ENCODE results near the gene NME4.

Gene NME4

DNA sequence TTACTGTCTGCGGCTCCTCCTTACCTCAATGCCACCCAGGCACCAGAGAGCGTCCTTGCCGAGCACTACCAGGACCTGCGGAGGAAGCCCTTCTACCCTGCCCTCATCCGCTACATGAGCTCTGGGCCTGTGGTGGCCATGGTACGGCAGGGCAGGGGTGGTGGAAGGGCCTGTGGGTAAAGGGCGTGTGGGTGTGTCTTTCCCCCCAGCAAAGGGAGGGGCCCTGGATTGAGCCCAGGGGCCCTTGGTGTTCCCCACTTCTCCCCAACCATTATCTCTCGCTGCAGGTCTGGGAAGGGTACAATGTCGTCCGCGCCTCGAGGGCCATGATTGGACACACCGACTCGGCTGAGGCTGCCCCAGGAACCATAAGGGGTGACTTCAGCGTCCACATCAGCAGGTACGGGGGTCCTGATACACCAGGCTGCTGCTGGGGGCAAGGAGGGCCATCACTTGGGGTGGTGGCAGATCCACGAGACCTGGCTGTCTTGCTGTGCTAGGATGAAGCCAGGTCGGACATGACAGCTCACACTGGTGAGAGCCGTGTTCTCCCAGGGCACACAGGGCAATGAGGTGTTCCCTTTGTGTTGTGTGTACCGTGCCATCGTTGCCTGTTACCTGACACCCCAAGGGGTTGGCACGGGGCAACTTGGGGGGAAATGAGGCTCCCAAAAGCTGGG lies 2.5 kb downstream of the NME4 start:
- H3K4me2 ChIP-seq (ENCODE audit: insufficient read depth, low read length, poor library complexity, severe bottlenecking), result no peak overlapping the region
- no CpG with 5 or more reads among the region's 22 CpGs for WGBS, 2 donors (ENCODE audit: extremely low coverage in 2 of 2, insufficient read length in 2 of 2, insufficient replicate concordance in 1 of 2)
- peaks cover 7% of the 10 kb centered on the region for H3K79me1 ChIP-seq (ENCODE audit: low read depth, low read length)
- H3K4ac ChIP-seq (ENCODE audit: low read length), result no peak overlapping the region
- no peaks in the 10 kb centered on the region for H3K27me3 ChIP-seq (ENCODE audit: control insufficient read depth in 3 of 3, insufficient read depth in 3 of 3, low read depth in 1 of 3, low read length in 3 of 3)
- H3K18ac ChIP-seq (ENCODE audit: low read length), result no peak overlapping the region
- H4K91ac ChIP-seq (ENCODE audit: low read depth, low read length, poor library complexity), result no peak overlapping the region
- no peak overlapping the region for H3K9ac ChIP-seq (ENCODE audit: low read depth, low read length, poor library complexity)
- DNase-seq (ENCODE audit: low spot score), result no peak
- no peak overlapping the region for H2BK15ac ChIP-seq (ENCODE audit: low read length)
- no peak overlapping the region for H3K14ac ChIP-seq (ENCODE audit: low read length)
- peak overlapping the region in 1 of 2 donors; percentile 0 for H3K4me3 ChIP-seq (ENCODE audit: low read length in 2 of 2)
- H3K4me1 ChIP-seq (ENCODE audit: control insufficient read depth in 2 of 2, insufficient read depth in 1 of 2, low read depth in 1 of 2, low read length in 2 of 2), result peaks cover 9 to 15% of the 10 kb centered on the region in 2 donors
- peaks cover 21 to 30% of the 10 kb centered on the region in 2 donors for H3K36me3 ChIP-seq (replicated peaks in 1 of 2; ENCODE audit: control insufficient read depth in 2 of 2, insufficient read depth in 2 of 2, low read length in 2 of 2)
- no peaks in the 10 kb centered on the region for H3K9me3 ChIP-seq (replicated peaks in 1 of 2; ENCODE audit: control insufficient read depth in 2 of 2, insufficient read depth in 1 of 2, low read depth in 1 of 2, low read length in 2 of 2)
- H2BK120ac ChIP-seq (ENCODE audit: low read depth, low read length), result no peak overlapping the region
- peak overlapping the region; percentile 73 for H3K23ac ChIP-seq (ENCODE audit: low read depth, low read length, poor library complexity)
- peak overlapping the region; percentile 4 for H2BK5ac ChIP-seq (ENCODE audit: low read length)
- H3K27ac ChIP-seq (replicated peaks; ENCODE audit: low read length), result no peak overlapping the region
- peak overlapping the region; percentile 65 for H4K8ac ChIP-seq (ENCODE audit: low read depth, low read length)
- no peak overlapping the region for H2AFZ ChIP-seq (ENCODE audit: low read length)
- no peak overlapping the region for H2BK12ac ChIP-seq (ENCODE audit: low read length)
- H2AK5ac ChIP-seq (ENCODE audit: low read depth, low read length), result peak overlapping the region; percentile 56

DNA sequence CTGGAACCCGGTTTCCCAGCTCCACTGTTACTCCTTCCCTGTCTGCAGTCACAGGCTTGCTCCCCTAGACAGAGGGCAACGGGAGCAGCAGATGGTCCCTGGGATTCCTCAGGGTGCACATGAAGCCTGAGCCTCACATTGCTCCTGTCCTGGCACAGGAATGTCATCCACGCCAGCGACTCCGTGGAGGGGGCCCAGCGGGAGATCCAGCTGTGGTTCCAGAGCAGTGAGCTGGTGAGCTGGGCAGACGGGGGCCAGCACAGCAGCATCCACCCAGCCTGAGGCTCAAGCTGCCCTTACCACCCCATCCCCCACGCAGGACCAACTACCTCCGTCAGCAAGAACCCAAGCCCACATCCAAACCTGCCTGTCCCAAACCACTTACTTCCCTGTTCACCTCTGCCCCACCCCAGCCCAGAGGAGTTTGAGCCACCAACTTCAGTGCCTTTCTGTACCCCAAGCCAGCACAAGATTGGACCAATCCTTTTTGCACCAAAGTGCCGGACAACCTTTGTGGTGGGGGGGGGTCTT lies 3.1 kb downstream of the NME4 start:
- no peaks in the 10 kb centered on the region for H3K9me3 ChIP-seq (replicated peaks in 1 of 2; ENCODE audit: control insufficient read depth in 2 of 2, insufficient read depth in 1 of 2, low read depth in 1 of 2, low read length in 2 of 2)
- no peak overlapping the region for H4K8ac ChIP-seq (ENCODE audit: low read depth, low read length)
- peaks cover 21 to 30% of the 10 kb centered on the region in 2 donors for H3K36me3 ChIP-seq (replicated peaks in 1 of 2; ENCODE audit: control insufficient read depth in 2 of 2, insufficient read depth in 2 of 2, low read length in 2 of 2)
- peak overlapping the region; percentile 4 for H2BK5ac ChIP-seq (ENCODE audit: low read length)
- whole genome bisulfite sequencing, 2 donors (ENCODE audit: extremely low coverage in 2 of 2, insufficient read length in 2 of 2, insufficient replicate concordance in 1 of 2), result no CpG with 5 or more reads among the region's 10 CpGs
- no peak overlapping the region for H2BK15ac ChIP-seq (ENCODE audit: low read length)
- H3K27me3 ChIP-seq (ENCODE audit: control insufficient read depth in 3 of 3, insufficient read depth in 3 of 3, low read depth in 1 of 3, low read length in 3 of 3), result no peaks in the 10 kb centered on the region
- no peak overlapping the region for H3K4ac ChIP-seq (ENCODE audit: low read length)
- no peak overlapping the region for H3K4me2 ChIP-seq (ENCODE audit: insufficient read depth, low read length, poor library complexity, severe bottlenecking)
- H2AFZ ChIP-seq (ENCODE audit: low read length), result no peak overlapping the region
- no peak overlapping the region for H4K91ac ChIP-seq (ENCODE audit: low read depth, low read length, poor library complexity)
- no peak overlapping the region for H3K18ac ChIP-seq (ENCODE audit: low read length)
- H3K23ac ChIP-seq (ENCODE audit: low read depth, low read length, poor library complexity), result no peak overlapping the region
- H3K27ac ChIP-seq (replicated peaks; ENCODE audit: low read length), result no peak overlapping the region
- H2BK120ac ChIP-seq (ENCODE audit: low read depth, low read length), result no peak overlapping the region
- H3K4me3 ChIP-seq (ENCODE audit: low read length in 2 of 2), result peak overlapping the region in 1 of 2 donors; percentile 0
- H3K4me1 ChIP-seq (ENCODE audit: control insufficient read depth in 2 of 2, insufficient read depth in 1 of 2, low read depth in 1 of 2, low read length in 2 of 2), result peaks cover 9 to 15% of the 10 kb centered on the region in 2 donors
- H3K14ac ChIP-seq (ENCODE audit: low read length), result no peak overlapping the region
- H2AK5ac ChIP-seq (ENCODE audit: low read depth, low read length), result no peak overlapping the region
- no peak overlapping the region for H3K9ac ChIP-seq (ENCODE audit: low read depth, low read length, poor library complexity)
- DNase-seq (ENCODE audit: low spot score), result no peak
- H2BK12ac ChIP-seq (ENCODE audit: low read length), result no peak overlapping the region
- peaks cover 7% of the 10 kb centered on the region for H3K79me1 ChIP-seq (ENCODE audit: low read depth, low read length)

DNA sequence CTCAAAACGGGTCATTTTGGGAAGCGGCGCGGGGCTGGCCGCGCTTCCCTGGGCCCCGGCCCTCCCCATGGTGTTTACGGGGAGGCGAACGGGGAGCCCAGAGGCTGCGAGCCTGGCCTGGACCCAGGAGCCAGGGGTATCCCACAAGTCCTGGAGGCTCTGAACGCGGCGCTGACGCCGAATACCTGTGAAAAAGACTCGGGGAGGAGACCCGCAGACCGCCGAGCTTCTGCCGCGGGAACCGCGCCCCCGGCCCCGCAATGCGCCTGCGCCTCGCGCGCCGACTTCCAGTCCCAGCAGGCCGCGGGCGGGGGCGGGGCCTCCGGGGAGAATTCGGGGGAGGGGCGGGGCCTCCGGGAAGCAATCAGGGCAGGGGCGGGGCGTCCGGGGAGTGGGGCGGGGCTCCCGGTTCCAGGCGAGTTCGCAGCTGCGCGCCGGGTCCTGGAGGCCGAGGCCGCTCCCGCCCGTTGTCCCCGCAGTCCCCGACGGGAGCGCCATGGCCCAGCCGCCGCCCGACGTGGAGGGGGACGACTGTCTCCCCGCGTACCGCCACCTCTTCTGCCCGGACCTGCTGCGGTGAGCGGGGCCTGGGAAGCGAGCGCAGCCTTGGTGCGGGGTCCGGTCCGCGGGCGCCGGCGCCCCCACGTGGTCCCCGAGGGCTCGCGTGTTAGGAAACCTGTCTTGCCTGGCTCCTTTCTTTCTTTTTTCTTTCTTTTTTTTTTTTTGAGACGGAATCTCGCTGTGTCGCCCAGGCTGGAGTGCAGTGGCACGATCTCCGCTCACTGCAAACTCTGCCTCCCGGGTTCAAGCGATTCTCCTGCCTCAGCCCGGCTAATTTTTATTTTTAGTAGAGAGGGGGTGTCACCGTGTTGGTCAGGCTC lies 4.7 kb downstream of the NME4 start, which contains the start of gene DECR2:
TSS of gene DECR2 (plus strand) at position 418 of the 881 bp plus-strand sequence. CDS start at position 497, 79 bp downstream.
- peak within 1 kb of the TSS; percentile 75 to 99 for H3K4me3 ChIP-seq (ENCODE audit: low read length in 2 of 2)
- no peak within 1 kb of the TSS for H2BK12ac ChIP-seq (ENCODE audit: low read length)
- H3K79me1 ChIP-seq (ENCODE audit: low read depth, low read length), result peaks cover 7% of the 10 kb centered on the region
- peak within 1 kb of the TSS; percentile 87 for H3K27ac ChIP-seq (replicated peaks; ENCODE audit: low read length)
- no peak within 1 kb of the TSS for H3K4ac ChIP-seq (ENCODE audit: low read length)
- H4K91ac ChIP-seq (ENCODE audit: low read depth, low read length, poor library complexity), result no peak within 1 kb of the TSS
- peak; percentile 93 for DNase-seq (ENCODE audit: low spot score)
- H2BK5ac ChIP-seq (ENCODE audit: low read length), result peak within 1 kb of the TSS; percentile 53
- peak within 1 kb of the TSS; percentile 24 for H2BK120ac ChIP-seq (ENCODE audit: low read depth, low read length)
- H3K9me3 ChIP-seq (replicated peaks in 1 of 2; ENCODE audit: control insufficient read depth in 2 of 2, insufficient read depth in 1 of 2, low read depth in 1 of 2, low read length in 2 of 2), result no peaks in the 10 kb centered on the region
- peaks cover 21 to 30% of the 10 kb centered on the region in 2 donors for H3K36me3 ChIP-seq (replicated peaks in 1 of 2; ENCODE audit: control insufficient read depth in 2 of 2, insufficient read depth in 2 of 2, low read length in 2 of 2)
- peak within 1 kb of the TSS; percentile 97 for H3K23ac ChIP-seq (ENCODE audit: low read depth, low read length, poor library complexity)
- peaks cover 7 to 8% of the 10 kb centered on the region in 2 donors for H3K4me1 ChIP-seq (ENCODE audit: control insufficient read depth in 2 of 2, insufficient read depth in 1 of 2, low read depth in 1 of 2, low read length in 2 of 2)
- no CpG with 5 or more reads among the region's 91 CpGs for WGBS, 2 donors (ENCODE audit: extremely low coverage in 2 of 2, insufficient read length in 2 of 2, insufficient replicate concordance in 1 of 2)
- peak within 1 kb of the TSS; percentile 94 for H2AFZ ChIP-seq (ENCODE audit: low read length)
- H3K9ac ChIP-seq (ENCODE audit: low read depth, low read length, poor library complexity), result peak within 1 kb of the TSS; percentile 94
- H3K27me3 ChIP-seq (ENCODE audit: control insufficient read depth in 3 of 3, insufficient read depth in 3 of 3, low read depth in 1 of 3, low read length in 3 of 3), result no peaks in the 10 kb centered on the region
- peak within 1 kb of the TSS; percentile 84 for H2AK5ac ChIP-seq (ENCODE audit: low read depth, low read length)
- H2BK15ac ChIP-seq (ENCODE audit: low read length), result no peak within 1 kb of the TSS
- H4K8ac ChIP-seq (ENCODE audit: low read depth, low read length), result no peak within 1 kb of the TSS
- peak within 1 kb of the TSS; percentile 98 for H3K18ac ChIP-seq (ENCODE audit: low read length)
- H3K4me2 ChIP-seq (ENCODE audit: insufficient read depth, low read length, poor library complexity, severe bottlenecking), result peak within 1 kb of the TSS; percentile 89
- peak within 1 kb of the TSS; percentile 38 for H3K14ac ChIP-seq (ENCODE audit: low read length)

Measured in neuronal stem cell (in vitro differentiated cells).